ENCODE data around the gene RASGRP4. TPM values are rescaled to one million over a fixed set of nuclear protein-coding genes. Genes with fewer than 3 reads are reported as not detected.
"Not testable (repeated sequence)": the region's sequence is repeated elsewhere in the genome, so short reads cannot be mapped to it uniquely, and the experiment has no call there.

RASGRP4 gene
- total RNA-seq, 3 donors from 2014 or later = 0.66 to 8.8 (median 1.6) TPM

DNA sequence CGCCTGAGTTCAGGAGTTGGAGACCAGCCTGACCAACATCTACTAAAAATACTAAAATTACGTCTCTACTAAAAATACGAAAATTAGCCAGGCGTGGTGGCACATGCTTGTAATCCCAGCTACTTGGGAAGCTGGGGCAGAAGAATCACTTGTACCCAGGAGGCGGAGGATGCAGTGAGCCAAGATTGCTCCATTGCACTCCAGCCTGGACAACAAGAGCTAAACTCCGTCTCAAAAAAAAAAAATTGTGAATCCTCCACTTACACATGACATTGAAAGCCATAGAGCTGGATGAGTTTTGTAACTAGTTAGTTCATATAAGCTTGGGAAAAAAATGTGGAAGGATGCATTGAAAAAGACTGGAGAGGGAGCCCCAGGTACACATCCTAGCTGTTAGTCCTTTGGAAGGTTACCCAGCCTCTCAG lies 52.1 kb downstream of the RASGRP4 start:
- no peaks in the 10 kb centered on the region for H3K9me3 ChIP-seq
- peak overlapping the region; percentile 92 for H3K27ac ChIP-seq
- intact Hi-C loops (cut with DNase I; ENCODE audit: low total_unique reads) = no loop called here
- H3K4me1 ChIP-seq = peaks cover 7 to 12% of the 10 kb centered on the region in 2 donors
- peak overlapping the region; percentile 75 to 90 (median 87) for H3K4me3 ChIP-seq
- no peaks in the 10 kb centered on the region for H3K36me3 ChIP-seq
- TF ChIP-seq POLR2AphosphoS5 (IDR thresholded peaks at IDR 0.05) (no peak), POLR2A (IDR thresholded peaks at IDR 0.05) (no peak), CTCF (IDR thresholded peaks at IDR 0.05) (no peak)
- no peak for DNase-seq (ENCODE audit: low spot score in 2 of 2)
- no peaks in the 10 kb centered on the region for H3K27me3 ChIP-seq

DNA sequence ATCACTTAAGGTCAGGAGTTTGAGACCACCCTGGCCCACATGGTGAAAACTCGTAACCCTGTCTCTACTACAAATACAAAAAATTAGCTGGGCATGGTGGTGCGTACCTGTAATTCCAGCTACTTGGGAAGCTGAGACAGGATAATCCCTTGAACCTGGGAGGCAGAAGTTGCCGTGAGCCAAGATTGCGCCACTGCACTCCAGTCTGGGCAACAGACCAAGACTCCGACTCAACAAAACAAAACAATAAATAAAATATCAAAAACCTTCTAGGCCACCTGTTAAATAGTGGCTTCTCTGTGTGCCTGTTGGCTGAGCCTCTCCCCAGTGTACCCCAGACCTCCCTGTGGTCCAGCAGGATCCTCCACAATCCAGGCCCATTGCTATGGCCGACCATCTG lies 54.9 kb downstream of the RASGRP4 start:
- no peak for DNase-seq (ENCODE audit: low spot score in 2 of 2)
- intact Hi-C loops (cut with DNase I; ENCODE audit: low total_unique reads) = no loop called here
- H3K27me3 ChIP-seq = no peaks in the 10 kb centered on the region
- no peak overlapping the region for H3K4me3 ChIP-seq
- TF ChIP-seq CTCF (IDR thresholded peaks at IDR 0.05) = no peak
- TF ChIP-seq POLR2AphosphoS5 (IDR thresholded peaks at IDR 0.05) = no peak
- no peak for TF ChIP-seq POLR2A (IDR thresholded peaks at IDR 0.05)
- peaks cover 5 to 9% of the 10 kb centered on the region in 2 donors for H3K4me1 ChIP-seq
- H3K9me3 ChIP-seq = no peaks in the 10 kb centered on the region
- H3K36me3 ChIP-seq = no peaks in the 10 kb centered on the region
- no peak overlapping the region for H3K27ac ChIP-seq

DNA sequence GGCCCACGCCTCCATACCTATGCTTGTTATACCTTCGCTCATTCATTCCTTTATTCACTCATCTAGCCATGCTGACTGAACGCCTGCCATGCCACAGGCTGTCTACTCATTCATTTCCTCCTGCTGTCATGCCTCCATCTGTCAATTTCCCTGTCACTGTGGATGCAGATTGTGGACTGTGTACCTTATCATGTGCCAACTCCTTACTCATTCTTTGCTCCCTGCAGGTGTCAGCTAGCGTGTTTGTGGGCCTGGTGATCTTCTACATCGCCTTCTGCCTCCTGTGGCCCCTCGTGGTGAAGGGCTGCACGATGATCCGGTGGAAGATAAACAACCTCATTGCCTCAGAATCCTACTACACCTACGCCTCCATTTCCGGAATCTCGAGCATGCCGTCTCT lies 55.7 kb downstream of the RASGRP4 start:
- H3K27me3 ChIP-seq = no peaks in the 10 kb centered on the region
- no peak overlapping the region for H3K4me3 ChIP-seq
- H3K9me3 ChIP-seq = no peaks in the 10 kb centered on the region
- H3K27ac ChIP-seq = no peak overlapping the region
- peaks cover 0 to 1% of the 10 kb centered on the region in 2 donors for H3K4me1 ChIP-seq
- no peak for DNase-seq (ENCODE audit: low spot score in 2 of 2)
- no peaks in the 10 kb centered on the region for H3K36me3 ChIP-seq
- intact Hi-C loops (cut with DNase I; ENCODE audit: low total_unique reads) = no loop called here
- TF ChIP-seq POLR2AphosphoS5 (IDR thresholded peaks at IDR 0.05) = no peak
- no peak for TF ChIP-seq CTCF (IDR thresholded peaks at IDR 0.05)
- TF ChIP-seq POLR2A (IDR thresholded peaks at IDR 0.05) = no peak

DNA sequence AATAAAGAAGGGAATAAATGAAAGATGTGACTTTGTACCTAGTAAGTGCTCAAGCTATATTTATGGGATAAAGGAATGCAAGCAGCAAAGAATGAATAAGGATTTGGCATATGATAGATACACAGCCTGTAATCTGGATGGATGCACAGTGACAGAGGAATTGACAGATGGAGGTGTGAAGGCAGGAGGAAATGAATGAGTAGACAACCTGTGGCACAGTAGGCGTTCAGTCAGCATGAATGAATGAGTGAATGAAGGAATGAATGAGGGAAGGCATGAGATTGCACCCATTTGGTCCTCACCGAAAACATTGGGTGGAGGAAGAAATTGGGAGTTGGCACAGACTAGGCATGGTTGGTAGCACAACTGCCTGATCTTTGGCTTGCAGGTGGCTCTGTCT lies 56.4 kb downstream of the RASGRP4 start:
- H3K4me3 ChIP-seq = no peak overlapping the region
- no peaks in the 10 kb centered on the region for H3K27me3 ChIP-seq
- no peaks in the 10 kb centered on the region for H3K36me3 ChIP-seq
- intact Hi-C loops (cut with DNase I; ENCODE audit: low total_unique reads) = no loop called here
- no peak for DNase-seq (ENCODE audit: low spot score in 2 of 2)
- no peak overlapping the region for H3K27ac ChIP-seq
- H3K4me1 ChIP-seq = no peaks in the 10 kb centered on the region
- TF ChIP-seq POLR2AphosphoS5 (IDR thresholded peaks at IDR 0.05) = no peak
- no peak for TF ChIP-seq CTCF (IDR thresholded peaks at IDR 0.05)
- no peak for TF ChIP-seq POLR2A (IDR thresholded peaks at IDR 0.05)
- no peaks in the 10 kb centered on the region for H3K9me3 ChIP-seq

- no peak for DNase-seq (ENCODE audit: low spot score in 2 of 2)
- H3K27me3 ChIP-seq = no peaks in the 10 kb centered on the region
- H3K27ac ChIP-seq = no peak overlapping the region
- TF ChIP-seq CTCF (IDR thresholded peaks at IDR 0.05) = no peak
- no peak for TF ChIP-seq POLR2AphosphoS5 (IDR thresholded peaks at IDR 0.05)
- TF ChIP-seq POLR2A (IDR thresholded peaks at IDR 0.05) = no peak
- H3K4me3 ChIP-seq = no peak overlapping the region
- H3K4me1 ChIP-seq = no peaks in the 10 kb centered on the region
- no peaks in the 10 kb centered on the region for H3K36me3 ChIP-seq
- intact Hi-C loops (cut with DNase I; ENCODE audit: low total_unique reads) = no loop called here
- no peaks in the 10 kb centered on the region for H3K9me3 ChIP-seq
Observed at GRCh38 chr19:38367041-38367440, 59.0 kb downstream of the RASGRP4 start.

- intact Hi-C loops (cut with DNase I; ENCODE audit: low total_unique reads) = loop anchor here (5.0 kb wide), 1 partner anchor 1344 kb away; no protein-coding TSS in a partner anchor
- DNase-seq (ENCODE audit: low spot score in 2 of 2); H3K4me1 ChIP-seq; H3K36me3 ChIP-seq; H3K9me3 ChIP-seq: not testable (repeated sequence)
- peak overlapping the region in 1 of 2 donors; percentile 65 for H3K27ac ChIP-seq
- peak overlapping the region in 2 of 3 donors; percentile 62 to 90 for H3K4me3 ChIP-seq
- peaks cover 0 to 27% of the 10 kb centered on the region in 2 donors for H3K27me3 ChIP-seq
Observed at GRCh38 chr19:38362946-38363688, 62.9 kb downstream of the RASGRP4 start.

Measured in breast epithelium (tissue), 4 donors.